Measurements from ENCODE around the gene TNIK.
"Not testable (repeated sequence)": the region's sequence is repeated elsewhere in the genome, so short reads cannot be mapped to it uniquely, and the experiment has no call there.

Gene TNIK

GRCh38 chr3:171384101-171384891 lies 75.9 kb downstream of the TNIK start:
- no peaks in the 10 kb centered on the region for H3K36me3 Mint-ChIP-seq (ENCODE audit: low read depth)
- H3K9me3 Mint-ChIP-seq = no peaks in the 10 kb centered on the region
- no peaks in the 10 kb centered on the region for H3K27me3 Mint-ChIP-seq (ENCODE audit: low read depth)
- no peak overlapping the region for H3K27ac Mint-ChIP-seq
- H3K4me1 Mint-ChIP-seq (ENCODE audit: low read depth) = peaks cover 14% of the 10 kb centered on the region
- no peak overlapping the region for H3K4me3 Mint-ChIP-seq

- no peaks in the 10 kb centered on the region for H3K9me3 Mint-ChIP-seq
- no peak overlapping the region for H3K4me3 Mint-ChIP-seq
- H3K4me1 Mint-ChIP-seq (ENCODE audit: low read depth) = peaks cover 11% of the 10 kb centered on the region
- H3K27me3 Mint-ChIP-seq (ENCODE audit: low read depth) = no peaks in the 10 kb centered on the region
- no peak overlapping the region for H3K27ac Mint-ChIP-seq
- no peaks in the 10 kb centered on the region for H3K36me3 Mint-ChIP-seq (ENCODE audit: low read depth)
These were observed 76.8 kb downstream of the TNIK start for GRCh38 chr3:171383206-171384018.

GRCh38 chr3:171382347-171382746 lies 77.9 kb downstream of the TNIK start:
- not testable (repeated sequence) for H3K27ac Mint-ChIP-seq; H3K9me3 Mint-ChIP-seq; H3K36me3 Mint-ChIP-seq (ENCODE audit: low read depth); H3K27me3 Mint-ChIP-seq (ENCODE audit: low read depth); H3K4me3 Mint-ChIP-seq
- H3K4me1 Mint-ChIP-seq (ENCODE audit: low read depth) = peaks cover 10% of the 10 kb centered on the region

GRCh38 chr3:171380711-171381425 lies 79.3 kb downstream of the TNIK start:
- no peaks in the 10 kb centered on the region for H3K27me3 Mint-ChIP-seq (ENCODE audit: low read depth)
- H3K4me1 Mint-ChIP-seq (ENCODE audit: low read depth) = peaks cover 15% of the 10 kb centered on the region
- H3K9me3 Mint-ChIP-seq = no peaks in the 10 kb centered on the region
- H3K36me3 Mint-ChIP-seq (ENCODE audit: low read depth) = no peaks in the 10 kb centered on the region
- no peak overlapping the region for H3K4me3 Mint-ChIP-seq
- no peak overlapping the region for H3K27ac Mint-ChIP-seq

- Mint-ChIP-seq H3K4me3 (no peak overlapping the region), H3K9me3 (no peaks in the 10 kb centered on the region), H3K36me3 (ENCODE audit: low read depth) (no peaks in the 10 kb centered on the region), H3K27me3 (ENCODE audit: low read depth) (no peaks in the 10 kb centered on the region), H3K4me1 (ENCODE audit: low read depth) (peaks cover 16% of the 10 kb centered on the region), H3K27ac (no peak overlapping the region)
These were observed 80.2 kb downstream of the TNIK start for GRCh38 chr3:171379961-171380483.

GRCh38 chr3:171379281-171379680 lies 80.9 kb downstream of the TNIK start:
- Mint-ChIP-seq H3K4me3 (no peak overlapping the region), H3K9me3 (no peaks in the 10 kb centered on the region), H3K27ac (no peak overlapping the region), H3K27me3 (ENCODE audit: low read depth) (no peaks in the 10 kb centered on the region), H3K4me1 (ENCODE audit: low read depth) (peaks cover 12% of the 10 kb centered on the region), H3K36me3 (ENCODE audit: low read depth) (no peaks in the 10 kb centered on the region)

GRCh38 chr3:171378586-171378985 lies 81.6 kb downstream of the TNIK start:
- H3K4me3 Mint-ChIP-seq = no peak overlapping the region
- no peaks in the 10 kb centered on the region for H3K36me3 Mint-ChIP-seq (ENCODE audit: low read depth)
- no peaks in the 10 kb centered on the region for H3K9me3 Mint-ChIP-seq
- H3K4me1 Mint-ChIP-seq (ENCODE audit: low read depth) = peaks cover 6% of the 10 kb centered on the region
- H3K27me3 Mint-ChIP-seq (ENCODE audit: low read depth) = no peaks in the 10 kb centered on the region
- H3K27ac Mint-ChIP-seq = no peak overlapping the region

GRCh38 chr3:171377859-171378258 lies 82.3 kb downstream of the TNIK start:
- H3K27ac Mint-ChIP-seq = no peak overlapping the region
- no peak overlapping the region for H3K4me3 Mint-ChIP-seq
- H3K9me3 Mint-ChIP-seq = no peaks in the 10 kb centered on the region
- peaks cover 6% of the 10 kb centered on the region for H3K4me1 Mint-ChIP-seq (ENCODE audit: low read depth)
- H3K36me3 Mint-ChIP-seq (ENCODE audit: low read depth) = no peaks in the 10 kb centered on the region
- no peaks in the 10 kb centered on the region for H3K27me3 Mint-ChIP-seq (ENCODE audit: low read depth)

- H3K9me3 Mint-ChIP-seq = no peaks in the 10 kb centered on the region
These were observed 83.6 kb downstream of the TNIK start for GRCh38 chr3:171376596-171376947.

GRCh38 chr3:171375666-171376595 lies 84.3 kb downstream of the TNIK start:
- Mint-ChIP-seq H3K27me3 (ENCODE audit: low read depth) (no peaks in the 10 kb centered on the region), H3K9me3 (no peaks in the 10 kb centered on the region), H3K4me3 (no peak overlapping the region), H3K36me3 (ENCODE audit: low read depth) (no peaks in the 10 kb centered on the region), H3K27ac (no peak overlapping the region), H3K4me1 (ENCODE audit: low read depth) (peaks cover 8% of the 10 kb centered on the region)

More at GRCh38 chr3:171376596-171376947, 83.6 kb downstream of the TNIK start:
- no peaks in the 10 kb centered on the region for H3K36me3 Mint-ChIP-seq (ENCODE audit: low read depth)
- H3K4me1 Mint-ChIP-seq (ENCODE audit: low read depth) = peaks cover 8% of the 10 kb centered on the region
- H3K27ac Mint-ChIP-seq = no peak overlapping the region
- H3K4me3 Mint-ChIP-seq = no peak overlapping the region
- H3K27me3 Mint-ChIP-seq (ENCODE audit: low read depth) = no peaks in the 10 kb centered on the region

GRCh38 chr3:171374661-171375285 lies 85.4 kb downstream of the TNIK start:
- Mint-ChIP-seq H3K27me3 (ENCODE audit: low read depth) (no peaks in the 10 kb centered on the region), H3K27ac (no peak overlapping the region), H3K36me3 (ENCODE audit: low read depth) (no peaks in the 10 kb centered on the region), H3K9me3 (no peaks in the 10 kb centered on the region), H3K4me3 (no peak overlapping the region), H3K4me1 (ENCODE audit: low read depth) (peaks cover 8% of the 10 kb centered on the region)

GRCh38 chr3:171374260-171374659 lies 85.9 kb downstream of the TNIK start:
- H3K4me1 Mint-ChIP-seq (ENCODE audit: low read depth) = peaks cover 8% of the 10 kb centered on the region
- H3K9me3 Mint-ChIP-seq = no peaks in the 10 kb centered on the region
- H3K27me3 Mint-ChIP-seq (ENCODE audit: low read depth) = no peaks in the 10 kb centered on the region
- no peaks in the 10 kb centered on the region for H3K36me3 Mint-ChIP-seq (ENCODE audit: low read depth)
- no peak overlapping the region for H3K27ac Mint-ChIP-seq
- H3K4me3 Mint-ChIP-seq = no peak overlapping the region

- Mint-ChIP-seq H3K27me3 (ENCODE audit: low read depth) (no peaks in the 10 kb centered on the region), H3K27ac (no peak overlapping the region), H3K36me3 (ENCODE audit: low read depth) (peaks cover 5% of the 10 kb centered on the region), H3K4me1 (ENCODE audit: low read depth) (peaks cover 8% of the 10 kb centered on the region), H3K4me3 (no peak overlapping the region), H3K9me3 (no peaks in the 10 kb centered on the region)
These were observed 86.5 kb downstream of the TNIK start for GRCh38 chr3:171373711-171374110.
